ENCODE results near the gene HELQ.
A peak's percentile ranks its signal among the peaks of the same experiment; 100 is the strongest.
"Not testable (repeated sequence)": the region's sequence is repeated elsewhere in the genome, so short reads cannot be mapped to it uniquely, and the experiment has no call there.

Gene HELQ

GRCh38 chr4:83455281-83456183 lies at the start of gene HELQ, which contains the start of gene MRPS18C:
TSS of gene HELQ (minus strand) at chr4:83455823. CDS start at chr4:83455693, 130 bp downstream.
TSS of gene MRPS18C (plus strand) at chr4:83456058. CDS start at chr4:83456078, 20 bp downstream.
- peak; percentile 97 for DNase-seq (ENCODE audit: low read depth, low spot score)

DNA sequence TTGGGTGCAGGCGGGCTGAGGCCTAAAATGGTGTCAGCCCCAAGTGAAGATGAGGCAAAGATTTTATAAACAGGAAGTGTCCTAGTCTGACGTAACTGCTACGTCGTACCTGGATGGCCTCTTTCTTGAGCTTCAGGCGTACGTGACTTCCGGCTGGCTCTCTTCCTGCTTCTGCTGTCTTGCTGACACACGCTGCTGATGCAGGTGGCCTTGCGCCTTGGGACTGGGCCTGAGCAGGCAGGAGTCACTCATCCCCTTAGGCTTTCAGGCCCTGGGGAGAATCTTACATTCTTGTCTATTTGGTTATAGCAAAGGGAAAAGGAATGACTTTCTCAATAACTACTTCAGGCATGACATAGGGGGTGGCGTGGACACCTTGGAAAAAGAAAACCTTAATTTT lies 49.4 kb upstream of the HELQ start:
- DNase-seq (ENCODE audit: low read depth, low spot score): no peak

DNA sequence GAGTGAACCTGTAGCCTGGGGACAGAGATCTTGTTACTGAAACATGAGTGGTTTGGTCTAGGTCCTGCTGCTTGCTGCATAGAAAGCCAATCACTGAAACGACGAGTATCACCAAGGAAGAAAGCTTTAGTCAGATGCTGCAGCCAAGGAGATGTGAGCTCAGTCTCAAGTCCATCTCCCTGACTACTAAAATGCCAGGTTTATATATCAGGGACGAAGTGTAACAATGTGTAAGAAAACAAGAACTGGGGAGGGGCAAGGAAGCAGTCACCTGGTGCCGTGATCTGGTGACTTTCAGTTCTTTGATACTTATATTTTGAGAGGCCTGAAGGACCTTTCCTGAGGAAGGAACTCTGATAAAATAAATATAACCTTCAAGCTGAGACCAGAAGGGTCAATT lies 48.9 kb upstream of the HELQ start:
- no peak for DNase-seq (ENCODE audit: low read depth, low spot score)

DNA sequence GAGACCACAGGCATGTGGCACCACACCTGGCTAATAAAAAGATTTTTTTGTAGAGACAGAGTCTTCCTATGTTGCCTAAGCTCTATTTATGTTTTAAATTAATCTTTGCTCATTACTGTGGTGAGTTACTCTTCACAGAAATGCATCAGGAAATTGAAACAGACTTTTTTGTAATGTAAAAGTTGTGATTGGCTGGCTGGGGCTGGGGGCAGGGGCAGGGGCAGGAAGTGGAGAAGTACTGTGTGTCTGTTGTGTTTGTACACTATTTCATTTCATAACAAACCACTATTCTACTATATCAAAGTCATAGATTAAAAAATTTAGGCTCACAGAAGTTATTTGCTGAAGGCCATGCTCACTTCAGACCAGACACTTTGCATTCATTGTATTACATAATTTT lies 48.4 kb upstream of the HELQ start:
- no peak for DNase-seq (ENCODE audit: low read depth, low spot score)

DNA sequence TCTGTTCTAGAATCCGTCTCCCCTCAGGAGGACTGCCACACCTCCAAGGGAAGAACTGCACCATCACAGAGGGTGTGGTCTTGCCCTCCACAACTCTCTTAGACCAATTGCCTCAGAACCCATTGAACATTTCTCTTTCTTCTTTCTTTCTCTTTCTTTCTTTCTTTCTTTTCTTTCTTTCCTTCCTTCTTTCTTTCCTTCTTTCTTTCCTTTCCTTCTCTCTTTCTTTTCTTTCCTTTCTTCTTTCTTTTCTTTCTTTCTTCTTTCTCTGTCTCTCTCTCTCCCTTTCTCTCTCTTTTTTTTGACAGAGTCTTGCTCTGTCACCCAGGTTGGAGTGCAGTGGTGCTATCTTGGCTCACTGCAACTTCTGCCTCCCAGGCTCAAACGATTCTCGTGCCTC lies 46.0 kb upstream of the HELQ start:
- not testable (repeated sequence) for DNase-seq (ENCODE audit: low read depth, low spot score)

- no peak for DNase-seq (ENCODE audit: low read depth, low spot score)
Observed at GRCh38 chr4:83498187-83498586, 42.6 kb upstream of the HELQ start.

GRCh38 chr4:83496085-83496917 lies 40.7 kb upstream of the HELQ start:
- not testable (repeated sequence) for DNase-seq (ENCODE audit: low read depth, low spot score)

- DNase-seq (ENCODE audit: low read depth, low spot score): no peak
Observed at GRCh38 chr4:83490876-83491450, 35.3 kb upstream of the HELQ start.

DNA sequence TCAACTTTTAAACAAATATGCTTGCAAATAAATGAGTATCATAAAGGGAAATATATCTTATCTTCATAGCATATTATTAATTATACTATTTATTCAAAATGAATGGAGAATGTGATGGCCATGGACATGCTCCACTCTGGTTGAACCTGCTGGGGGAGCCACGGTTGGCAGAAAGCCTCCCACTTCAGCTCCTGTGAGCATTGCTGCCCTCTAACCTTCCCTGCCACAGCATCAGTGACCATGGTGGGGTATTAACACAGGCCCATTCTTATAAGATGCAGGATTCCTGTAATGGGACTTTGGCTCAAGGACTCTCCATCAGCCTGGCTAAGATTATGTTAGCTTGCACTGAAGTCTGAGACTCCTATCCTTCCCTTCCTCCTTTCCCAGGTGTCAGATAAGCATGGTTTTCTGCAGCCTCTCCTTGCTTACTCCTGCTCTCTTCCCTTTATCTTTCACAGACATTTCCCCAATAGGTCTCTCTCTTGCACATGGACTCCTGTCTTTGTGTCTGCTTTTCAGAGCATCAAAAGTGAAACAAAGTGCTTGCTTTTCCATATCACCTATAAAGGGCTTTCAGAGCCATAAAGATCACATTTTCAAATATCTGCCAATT lies 34.2 kb upstream of the HELQ start:
- no peak for DNase-seq (ENCODE audit: low read depth, low spot score)

GRCh38 chr4:83486457-83487129 lies 31.0 kb upstream of the HELQ start:
- DNase-seq (ENCODE audit: low read depth, low spot score): no peak

GRCh38 chr4:83484500-83485461 lies 29.2 kb upstream of the HELQ start, which contains the start of gene ABRAXAS1:
TSS of gene ABRAXAS1 (minus strand) at chr4:83485100. CDS start at chr4:83485072, 28 bp downstream.
- DNase-seq (ENCODE audit: low read depth, low spot score): peak; percentile 44

- DNase-seq (ENCODE audit: low read depth, low spot score): no peak
Observed at GRCh38 chr4:83473966-83474365, 18.3 kb upstream of the HELQ start.

- DNase-seq (ENCODE audit: low read depth, low spot score): no peak
Observed at GRCh38 chr4:83473423-83473822, 17.8 kb upstream of the HELQ start.

DNA sequence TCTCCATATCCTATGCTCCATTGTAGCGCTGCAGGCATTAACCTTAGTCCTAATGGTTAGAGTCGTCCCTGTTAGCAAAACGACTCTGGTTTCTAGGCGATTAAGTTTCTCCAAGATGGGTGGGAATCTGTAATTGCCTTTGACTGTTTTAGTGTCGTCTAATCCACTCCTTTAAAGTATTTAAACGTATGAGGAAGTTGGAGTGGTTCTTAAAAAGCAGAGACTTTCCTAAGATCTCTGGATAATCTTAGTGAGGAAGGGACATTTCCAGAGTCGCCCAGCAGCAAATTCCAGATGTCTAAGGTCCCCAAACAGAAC lies 520 bp upstream of the HELQ start:
- no peak for DNase-seq (ENCODE audit: low read depth, low spot score)

GRCh38 chr4:83454686-83455085 lies 937 bp downstream of the HELQ start:
- DNase-seq (ENCODE audit: low read depth, low spot score): no peak

- DNase-seq (ENCODE audit: low read depth, low spot score): no peak
Observed at GRCh38 chr4:83449009-83449408, 6.6 kb downstream of the HELQ start.

DNA sequence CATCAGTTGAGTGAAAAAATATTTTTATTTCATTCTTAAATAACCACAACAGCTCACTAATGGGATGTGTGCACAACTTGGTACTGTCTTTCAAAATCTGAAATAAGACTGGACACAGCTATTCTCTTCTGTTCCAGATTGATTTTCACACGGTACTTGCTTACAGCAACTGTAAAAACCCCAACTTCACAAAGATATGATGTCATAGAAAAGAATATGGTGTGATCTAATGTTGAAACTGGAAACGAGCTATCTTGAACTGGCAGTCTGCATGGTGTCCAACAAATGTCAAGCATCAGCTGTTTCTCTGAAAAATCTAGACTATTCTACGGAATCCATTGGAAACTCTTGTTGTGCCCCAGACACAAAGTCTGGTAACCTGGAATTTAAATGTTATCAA lies 14.7 kb downstream of the HELQ start:
- no peak for DNase-seq (ENCODE audit: low read depth, low spot score)

GRCh38 chr4:83440148-83440814 lies 15.3 kb downstream of the HELQ start:
- DNase-seq (ENCODE audit: low read depth, low spot score): no peak

DNA sequence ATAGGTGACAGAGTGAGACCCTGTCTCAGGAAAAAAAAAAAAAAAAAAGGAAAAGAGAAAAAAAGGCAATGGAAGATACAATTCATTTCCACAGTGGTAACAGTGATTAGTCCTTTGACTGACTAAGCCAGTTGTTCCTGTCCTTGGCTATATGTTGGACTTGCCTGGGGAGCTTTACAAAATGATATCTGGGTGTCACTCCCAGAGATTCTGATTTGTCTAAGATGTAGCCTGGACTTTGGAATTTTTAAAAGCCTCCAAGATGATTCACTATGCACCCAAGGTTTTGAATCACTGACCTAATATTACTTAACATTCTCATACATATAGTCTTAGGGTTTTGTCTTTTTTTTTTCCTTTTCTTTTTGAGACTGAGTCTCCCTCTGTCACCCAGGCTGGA lies 16.9 kb downstream of the HELQ start:
- DNase-seq (ENCODE audit: low read depth, low spot score): no peak

All from brain pericyte (primary cell).